Suprapubic skin (tissue), 4 donors: ENCODE data around the gene CYB5R2. TPM values are rescaled to one million over a fixed set of nuclear protein-coding genes. Genes with fewer than 3 reads are reported as not detected.

Source experiments
- DNase-seq, 2 donors: peaks; one replicate each; pipeline ENCODE4 v3.0.0-alpha.2; 2019; ENCODE audit warnings: low spot score in 2 of 2
- H3K27ac ChIP-seq: fragments of 200-600 bp; sonication (generic); one replicate; pipeline ENCODE4 v1.5.1; 2019
- H3K27me3 ChIP-seq: fragments of 200-600 bp; sonication (generic); one replicate; pipeline ENCODE4 v1.5.1; 2019
- H3K36me3 ChIP-seq: fragments of 200-600 bp; sonication (generic); one replicate; pipeline ENCODE4 v1.5.1; 2019
- H3K4me1 ChIP-seq: fragments of 200-600 bp; sonication (generic); one replicate; pipeline ENCODE4 v1.5.1; 2019
- H3K4me3 ChIP-seq: fragments of 200-600 bp; sonication (generic); one replicate; pipeline ENCODE4 v1.5.1; 2019; ENCODE audit warnings: mild to moderate bottlenecking
- H3K9me3 ChIP-seq: fragments of 200-600 bp; sonication (generic); one replicate; pipeline ENCODE4 v1.5.1; 2019
- EP300 ChIP-seq: sonication (generic); formaldehyde crosslinking; IDR thresholded peaks from one replicate; pipeline ENCODE4 v1.6.1; 2017; ENCODE audit warnings: antibody characterized with exemption
- POLR2A ChIP-seq, 2 donors: fragments of 450-650 bp; IDR thresholded peaks; one replicate each; pipeline ENCODE4 v1.6.1; 2017; ENCODE audit warnings: antibody characterized with exemption in 2 of 2, mild to moderate bottlenecking in 2 of 2, moderate library complexity in 2 of 2
- POLR2AphosphoS5 ChIP-seq, 3 donors: sonication (generic); formaldehyde crosslinking; IDR thresholded peaks; one replicate each; pipeline ENCODE4 v1.6.1; 2017; ENCODE audit warnings: antibody characterized with exemption in 3 of 3
- WGBS: methylation state at CpG from one replicate; pipeline ENCODE4 v1.1.5; 2018; 5-methylcytosine and 5-hydroxymethylcytosine counted together
- total RNA-seq, 4 donors: library from RNA; depleted of rRNA; stranded (reverse); fragments of >200 nt; gene quantifications; one replicate each; pipeline ENCODE4 v1.1.0, GENCODE V29; 2016
- TF ChIP-seq, protein P1 (sequence below), 2 donors: fragments of 200-600 bp in 1 of 2; fragments of 450-650 bp in 1 of 2; sonication (generic) in 1 of 2; IDR thresholded peaks; one replicate each; pipeline ENCODE4 v1.5.1; 2016 to 2019; ENCODE audit warnings: antibody characterized with exemption in 2 of 2, mild to moderate bottlenecking in 1 of 2, moderate library complexity in 1 of 2

CYB5R2 gene
- total RNA-seq, 4 donors from 2014 or later: 30.7 to 78.4 (median 53.9) TPM

DNA sequence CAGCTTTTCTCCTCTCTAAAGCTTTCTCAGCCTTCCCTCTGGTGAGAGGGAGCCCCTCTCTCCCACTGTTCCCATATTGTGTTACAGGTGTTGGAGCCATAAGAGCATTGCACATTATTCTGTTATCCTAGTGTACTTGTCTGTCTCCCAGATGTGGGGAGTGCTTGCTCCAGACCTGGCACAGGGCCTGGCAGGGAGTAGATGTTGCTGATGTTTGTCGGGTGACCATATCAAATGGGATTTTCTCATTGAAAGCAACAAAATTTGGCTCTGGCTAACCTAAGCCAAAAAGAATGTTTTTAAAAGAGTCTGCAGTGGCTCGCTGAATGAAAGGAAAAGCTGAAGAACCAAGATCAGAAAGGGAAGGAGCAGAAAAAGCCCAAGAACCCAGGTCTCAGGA, 41.1 kb downstream of the CYB5R2 start:
- DNase-seq: no peak
- 76% methylated on average over 2 of the region's 2 CpGs for WGBS
- Histone ChIP-seq H3K9me3 (no peaks in the 10 kb centered on the region), H3K36me3 (peaks cover 88% of the 10 kb centered on the region), H3K27ac (no peak overlapping the region), H3K4me3 (no peak overlapping the region), H3K4me1 (peaks cover 3% of the 10 kb centered on the region), H3K27me3 (no peaks in the 10 kb centered on the region)
- TF ChIP-seq POLR2A (IDR thresholded peaks at IDR 0.05) (no peak), POLR2AphosphoS5 (IDR thresholded peaks at IDR 0.05) (no peak), EP300 (no peak)
- TF ChIP-seq, protein P1, sequence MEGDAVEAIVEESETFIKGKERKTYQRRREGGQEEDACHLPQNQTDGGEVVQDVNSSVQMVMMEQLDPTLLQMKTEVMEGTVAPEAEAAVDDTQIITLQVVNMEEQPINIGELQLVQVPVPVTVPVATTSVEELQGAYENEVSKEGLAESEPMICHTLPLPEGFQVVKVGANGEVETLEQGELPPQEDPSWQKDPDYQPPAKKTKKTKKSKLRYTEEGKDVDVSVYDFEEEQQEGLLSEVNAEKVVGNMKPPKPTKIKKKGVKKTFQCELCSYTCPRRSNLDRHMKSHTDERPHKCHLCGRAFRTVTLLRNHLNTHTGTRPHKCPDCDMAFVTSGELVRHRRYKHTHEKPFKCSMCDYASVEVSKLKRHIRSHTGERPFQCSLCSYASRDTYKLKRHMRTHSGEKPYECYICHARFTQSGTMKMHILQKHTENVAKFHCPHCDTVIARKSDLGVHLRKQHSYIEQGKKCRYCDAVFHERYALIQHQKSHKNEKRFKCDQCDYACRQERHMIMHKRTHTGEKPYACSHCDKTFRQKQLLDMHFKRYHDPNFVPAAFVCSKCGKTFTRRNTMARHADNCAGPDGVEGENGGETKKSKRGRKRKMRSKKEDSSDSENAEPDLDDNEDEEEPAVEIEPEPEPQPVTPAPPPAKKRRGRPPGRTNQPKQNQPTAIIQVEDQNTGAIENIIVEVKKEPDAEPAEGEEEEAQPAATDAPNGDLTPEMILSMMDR (IDR thresholded peaks at IDR 0.05): no peak

DNA sequence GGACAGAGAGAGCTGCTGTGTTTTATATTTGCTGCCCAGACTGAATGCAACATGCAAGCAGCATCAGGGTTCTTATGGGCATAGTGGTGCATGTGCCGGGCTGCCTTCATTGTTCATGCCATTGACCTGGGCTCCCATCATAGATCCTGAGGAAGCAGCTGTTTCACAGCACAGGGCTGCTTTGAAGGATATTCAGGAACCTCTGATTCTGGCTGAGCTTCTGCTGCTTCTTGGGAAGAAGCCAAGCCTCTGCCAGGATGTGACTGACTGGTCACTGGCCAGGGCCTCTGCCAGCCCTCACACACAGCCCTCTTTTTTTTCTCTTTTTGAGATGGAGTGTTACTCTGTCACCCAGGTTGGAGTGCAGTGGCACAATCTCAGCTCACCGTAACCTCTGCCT, 43.3 kb downstream of the CYB5R2 start:
- Histone ChIP-seq H3K9me3 (no peaks in the 10 kb centered on the region), H3K27ac (no peak overlapping the region), H3K4me1 (no peaks in the 10 kb centered on the region), H3K36me3 (peaks cover 93% of the 10 kb centered on the region), H3K4me3 (no peak overlapping the region), H3K27me3 (no peaks in the 10 kb centered on the region)
- no peak for DNase-seq
- 89% methylated on average over 1 of the region's 2 CpGs for WGBS
- no peak for TF ChIP-seq POLR2A (IDR thresholded peaks at IDR 0.05)
- no peak for TF ChIP-seq EP300
- TF ChIP-seq, protein P1 (IDR thresholded peaks at IDR 0.05): no peak
- no peak for TF ChIP-seq POLR2AphosphoS5 (IDR thresholded peaks at IDR 0.05)

DNA sequence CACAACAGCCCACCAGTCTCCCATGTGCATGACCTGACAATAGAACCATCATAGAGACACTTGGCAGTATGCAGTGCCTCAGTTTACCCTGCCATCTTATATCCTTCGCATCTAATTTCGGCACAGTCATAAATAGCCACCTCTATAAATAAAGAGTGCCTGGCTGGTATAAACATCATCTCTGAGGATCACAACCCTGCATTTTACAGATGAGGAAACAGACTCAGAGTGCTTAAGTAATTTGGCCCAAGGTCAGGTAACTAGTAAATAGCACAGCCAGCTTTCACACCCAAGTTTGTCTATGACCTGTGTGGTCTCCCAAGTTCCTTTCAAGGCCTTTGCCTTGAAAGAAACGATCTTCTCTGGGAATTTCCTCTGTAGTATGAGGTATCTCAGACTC, 44.6 kb downstream of the CYB5R2 start:
- no peak overlapping the region for H3K27ac ChIP-seq
- 82% methylated on average over 3 of the region's 3 CpGs for WGBS
- no peak overlapping the region for H3K4me3 ChIP-seq
- TF ChIP-seq, protein P1 (IDR thresholded peaks at IDR 0.05): no peak
- no peak for TF ChIP-seq POLR2A (IDR thresholded peaks at IDR 0.05)
- no peak for TF ChIP-seq EP300
- TF ChIP-seq POLR2AphosphoS5 (IDR thresholded peaks at IDR 0.05): no peak
- no peaks in the 10 kb centered on the region for H3K9me3 ChIP-seq
- H3K4me1 ChIP-seq: no peaks in the 10 kb centered on the region
- H3K36me3 ChIP-seq: peaks cover 93% of the 10 kb centered on the region
- no peak for DNase-seq
- no peaks in the 10 kb centered on the region for H3K27me3 ChIP-seq

DNA sequence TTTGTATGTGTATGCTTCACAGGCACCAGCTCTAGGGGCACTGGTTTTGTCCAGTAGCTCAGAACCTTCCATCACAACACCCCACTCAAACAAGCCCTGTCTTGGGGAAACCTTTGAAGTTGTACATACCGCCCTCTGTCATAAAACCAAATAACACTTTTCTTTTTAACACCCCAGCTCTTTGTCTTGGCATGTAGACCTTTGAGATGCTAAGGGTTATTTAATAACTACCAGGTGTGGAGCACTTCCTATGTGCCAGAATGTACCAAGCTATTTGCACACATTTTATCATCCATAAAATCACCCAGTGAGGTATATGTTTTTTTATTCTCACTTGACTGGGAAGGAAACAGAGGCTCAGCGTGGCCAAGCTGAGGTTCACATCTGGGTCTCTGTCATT, 50.6 kb downstream of the CYB5R2 start:
- H3K27me3 ChIP-seq: no peaks in the 10 kb centered on the region
- no peak for DNase-seq
- no peak overlapping the region for H3K27ac ChIP-seq
- H3K9me3 ChIP-seq: no peaks in the 10 kb centered on the region
- H3K36me3 ChIP-seq: peaks cover 82% of the 10 kb centered on the region
- TF ChIP-seq POLR2A (IDR thresholded peaks at IDR 0.05) (no peak), EP300 (no peak), POLR2AphosphoS5 (IDR thresholded peaks at IDR 0.05) (no peak)
- TF ChIP-seq, protein P1 (IDR thresholded peaks at IDR 0.05): no peak
- no peaks in the 10 kb centered on the region for H3K4me1 ChIP-seq
- 93% methylated on average over 2 of the region's 2 CpGs for WGBS
- H3K4me3 ChIP-seq: no peak overlapping the region

DNA sequence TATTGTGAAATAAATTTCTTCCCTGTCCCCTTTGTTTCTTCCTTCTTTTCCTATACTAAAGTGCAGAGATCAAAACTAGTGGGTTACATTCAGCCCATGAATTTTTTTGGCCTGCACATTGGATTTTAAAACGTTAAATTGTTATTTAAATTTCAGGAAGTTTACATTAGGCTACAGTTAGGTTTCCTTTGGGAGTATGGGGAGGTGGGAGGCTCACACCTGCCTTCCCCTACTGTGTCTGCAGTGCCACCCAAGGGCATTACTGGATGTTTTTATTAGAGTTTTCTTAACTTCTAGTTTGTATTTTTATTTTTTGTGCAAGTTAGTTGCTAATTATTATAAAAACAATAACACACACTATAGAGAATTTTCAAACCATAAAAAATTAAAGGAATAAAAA, 51.7 kb downstream of the CYB5R2 start:
- H3K27ac ChIP-seq: no peak overlapping the region
- 10% methylated on average over 1 of the region's 1 CpG for WGBS

DNA sequence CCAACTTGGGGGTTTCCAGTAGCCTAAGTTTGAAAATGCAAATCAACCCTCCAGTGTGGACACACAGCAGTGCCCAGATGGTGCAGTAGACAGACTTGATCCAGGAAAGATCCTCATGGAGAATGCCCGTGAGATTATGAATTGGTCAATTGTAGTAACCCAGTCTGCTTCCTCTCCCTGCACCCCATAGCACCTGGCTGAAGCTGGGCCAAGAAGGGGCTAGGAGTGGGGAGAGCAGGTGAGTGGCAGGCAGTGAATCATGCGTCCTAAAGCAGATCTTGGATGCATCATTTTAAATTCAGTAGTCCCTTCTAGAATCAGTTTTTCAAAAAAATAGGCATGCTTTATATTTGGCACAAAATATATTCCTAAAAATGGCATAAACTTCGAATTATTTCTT, 52.2 kb downstream of the CYB5R2 start:
- WGBS: 83% methylated on average over 3 of the region's 3 CpGs
- DNase-seq: no peak
- H3K4me1 ChIP-seq: no peaks in the 10 kb centered on the region
- H3K9me3 ChIP-seq: no peaks in the 10 kb centered on the region
- H3K36me3 ChIP-seq: peaks cover 84% of the 10 kb centered on the region
- no peaks in the 10 kb centered on the region for H3K27me3 ChIP-seq
- H3K4me3 ChIP-seq: no peak overlapping the region
- TF ChIP-seq, protein P1 (IDR thresholded peaks at IDR 0.05): no peak
- no peak for TF ChIP-seq EP300
- TF ChIP-seq POLR2A (IDR thresholded peaks at IDR 0.05): no peak
- TF ChIP-seq POLR2AphosphoS5 (IDR thresholded peaks at IDR 0.05): no peak
- H3K27ac ChIP-seq: no peak overlapping the region

More for the DNA sequence above, 51.7 kb downstream of the CYB5R2 start:
- no peak for DNase-seq
- no peak overlapping the region for H3K4me3 ChIP-seq
- no peak for TF ChIP-seq POLR2A (IDR thresholded peaks at IDR 0.05)
- H3K9me3 ChIP-seq: no peaks in the 10 kb centered on the region
- H3K36me3 ChIP-seq: peaks cover 86% of the 10 kb centered on the region
- no peaks in the 10 kb centered on the region for H3K27me3 ChIP-seq
- no peaks in the 10 kb centered on the region for H3K4me1 ChIP-seq
